HG02763 (cell line): Measurements from ENCODE around the gene ACSS3.
"Not testable (repeated sequence)": the region's sequence is repeated elsewhere in the genome, so short reads cannot be mapped to it uniquely, and the experiment has no call there.

Experiments
- ATAC-seq: cut with Tn5 transposase; IDR thresholded peaks from one replicate; pipeline ENCODE4 v1.9.1; 2021; ENCODE audit warnings: mild to moderate bottlenecking, moderate library complexity; ENCODE audit not compliant: unreplicated experiment

The ACSS3 gene

DNA sequence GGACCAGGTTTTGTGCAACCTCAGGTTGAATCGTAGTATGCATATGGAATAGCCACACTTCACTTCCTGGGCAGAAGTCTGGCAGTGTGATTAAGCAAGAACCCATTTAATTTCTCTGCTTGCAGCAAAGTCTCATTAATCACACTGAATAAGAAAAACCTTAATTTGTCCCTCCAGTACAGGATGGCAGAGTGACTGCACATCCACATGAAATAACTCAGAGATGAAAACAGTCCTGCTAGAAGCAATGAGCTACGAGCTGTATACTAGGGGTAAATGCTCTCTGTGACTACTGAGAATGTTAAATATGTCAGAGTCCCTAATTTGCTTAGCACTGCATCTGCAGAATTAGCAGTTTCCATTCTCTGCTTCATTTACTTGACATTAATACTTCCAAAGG is 88.9 kb downstream of the ACSS3 start:
- no peak for ATAC-seq

DNA sequence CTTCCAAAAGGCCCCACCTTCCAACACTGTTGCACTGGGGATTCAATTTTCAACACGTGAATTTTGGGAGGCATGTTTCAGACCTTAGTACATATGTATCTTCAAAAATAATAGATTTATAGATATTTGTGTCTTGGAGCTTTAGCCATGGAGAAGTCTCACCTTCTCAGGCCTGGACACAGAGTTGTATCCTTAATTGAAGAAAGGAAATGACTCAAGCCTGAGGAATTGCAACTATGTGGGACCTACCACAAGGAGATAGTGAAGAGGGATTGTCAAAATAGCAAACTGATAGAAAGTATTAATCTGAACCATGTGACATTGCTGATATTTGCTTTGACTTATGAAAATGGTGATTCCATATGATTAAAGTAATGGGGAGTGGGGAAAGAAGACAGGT is 89.8 kb downstream of the ACSS3 start:
- ATAC-seq: no peak

DNA sequence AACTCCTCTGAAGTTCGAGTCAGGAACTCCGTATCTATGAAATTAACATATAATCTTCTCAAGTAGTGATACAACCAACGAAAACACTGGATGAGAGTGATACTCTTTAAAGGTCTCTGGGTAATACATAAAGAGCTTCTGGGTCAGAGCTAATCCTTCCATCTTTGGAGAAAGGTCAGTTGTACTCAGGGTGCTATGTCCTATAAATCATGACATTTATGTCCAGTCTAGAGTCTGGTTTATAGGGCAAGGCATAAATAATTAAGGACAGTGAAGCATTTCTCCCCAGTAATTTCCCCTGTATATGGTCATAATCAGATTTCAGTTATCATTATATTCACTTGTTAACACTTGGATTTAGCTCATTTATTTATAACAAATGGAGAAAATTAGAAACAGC is 90.6 kb downstream of the ACSS3 start:
- ATAC-seq: no peak

DNA sequence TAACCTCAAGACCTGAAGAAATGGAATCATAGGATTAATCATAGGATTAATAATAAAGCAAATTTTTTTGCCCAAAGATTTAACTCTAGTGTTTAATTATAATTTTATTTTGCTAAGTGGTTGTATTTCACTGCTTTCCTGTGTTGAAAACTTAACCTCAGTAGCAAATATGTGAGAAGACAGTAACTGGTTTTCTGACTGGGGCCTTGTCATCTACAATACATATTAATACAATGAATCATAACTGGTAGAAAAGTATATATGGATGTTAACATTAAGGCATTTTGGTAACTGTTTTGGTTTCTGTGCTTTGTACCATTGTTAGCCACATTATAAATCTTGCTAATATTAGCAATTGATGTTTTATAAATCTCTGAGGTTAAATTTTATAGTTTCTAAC is 92.2 kb downstream of the ACSS3 start:
- no peak for ATAC-seq

DNA sequence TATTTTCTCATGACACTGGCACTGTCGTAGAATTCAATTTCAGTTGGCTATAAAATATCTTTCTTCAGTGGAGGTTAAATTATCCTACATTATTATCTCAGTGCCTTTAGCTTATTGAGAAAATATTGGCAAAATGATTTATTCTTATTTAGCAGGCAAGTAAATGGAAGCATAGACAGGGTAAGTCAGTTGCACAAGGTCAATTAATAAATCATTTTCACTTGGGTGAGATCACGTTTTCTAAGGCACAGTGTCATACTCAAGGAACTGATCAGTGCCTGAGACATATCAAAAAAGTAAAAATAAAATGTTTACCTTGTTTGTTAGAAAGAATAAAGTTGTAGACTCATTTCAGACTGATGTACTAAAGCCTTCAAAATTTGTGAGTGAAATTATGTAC is 95.0 kb downstream of the ACSS3 start:
- ATAC-seq: no peak

DNA sequence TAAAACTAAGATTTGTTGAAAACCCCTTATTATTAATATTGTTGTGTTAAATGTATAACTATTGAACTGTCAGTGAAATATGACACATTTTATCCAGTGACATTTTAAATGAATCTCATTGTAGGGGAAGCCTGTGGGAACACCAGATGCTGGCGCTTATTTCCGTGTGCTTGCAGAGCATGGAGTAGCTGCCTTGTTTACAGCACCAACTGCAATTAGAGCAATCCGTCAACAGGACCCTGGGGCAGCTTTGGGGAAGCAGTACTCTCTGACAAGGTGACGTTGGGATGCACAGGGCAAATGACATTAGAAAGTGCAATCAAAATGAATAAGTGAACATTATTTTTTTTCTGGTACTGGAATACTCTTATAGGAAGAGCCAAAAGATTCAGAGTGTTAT is 96.8 kb downstream of the ACSS3 start:
- ATAC-seq: no peak

DNA sequence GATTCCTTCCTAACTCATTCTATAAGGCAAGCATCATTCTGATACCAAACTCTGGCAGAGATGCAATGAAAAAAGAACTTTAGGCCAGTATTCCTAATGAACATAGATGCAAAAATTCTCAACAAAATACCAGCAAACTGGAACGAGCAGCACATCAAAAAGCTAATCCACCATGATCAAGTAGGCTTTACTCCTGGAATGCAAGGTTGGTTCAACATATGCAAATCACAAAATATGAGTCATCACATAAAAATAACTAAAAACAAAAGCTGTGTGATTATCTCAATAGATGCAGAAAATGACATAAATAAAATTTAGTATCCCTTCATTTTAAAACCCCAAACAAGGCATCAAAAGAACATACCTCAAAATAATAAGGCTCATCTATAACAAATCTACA is 98.9 kb downstream of the ACSS3 start:
- no peak for ATAC-seq

DNA sequence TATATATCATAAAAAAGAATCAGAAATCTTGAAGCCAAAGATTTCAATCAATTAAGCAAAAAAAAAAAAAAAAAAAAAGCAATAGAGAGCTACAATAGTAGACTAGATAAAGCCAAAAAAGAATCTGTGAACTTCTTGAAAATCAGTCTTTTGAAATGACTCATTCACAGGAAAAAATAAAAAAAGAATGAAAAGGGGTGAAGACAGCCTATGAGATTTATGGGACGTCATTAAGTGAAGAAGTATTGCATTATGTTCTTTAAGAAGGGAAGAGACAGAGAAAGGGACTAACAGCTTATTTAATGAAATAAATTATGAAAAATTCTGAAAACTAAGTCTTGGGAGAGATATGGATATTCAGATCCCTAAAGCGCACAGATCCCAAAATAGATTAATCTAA is 103.8 kb downstream of the ACSS3 start:
- no peak for ATAC-seq

DNA sequence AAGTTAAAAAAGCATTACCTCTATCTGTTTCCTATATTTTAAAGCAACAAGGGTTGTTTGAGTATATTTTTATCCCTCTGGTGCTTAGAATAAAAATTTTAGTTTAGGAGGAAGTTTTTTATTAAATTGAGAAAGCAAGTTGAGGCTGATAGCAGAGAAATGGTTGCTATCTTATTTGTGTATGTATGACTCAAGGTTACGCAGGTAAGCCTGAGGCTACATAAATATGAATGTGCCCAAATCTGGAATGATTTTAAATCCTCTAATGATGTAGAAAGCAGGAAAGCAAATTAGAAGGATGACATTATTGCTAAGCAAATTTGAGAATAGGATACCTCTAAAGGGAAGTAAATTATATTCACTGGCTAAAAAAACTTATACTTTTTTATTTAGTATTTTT is 109.8 kb downstream of the ACSS3 start:
- no peak for ATAC-seq

DNA sequence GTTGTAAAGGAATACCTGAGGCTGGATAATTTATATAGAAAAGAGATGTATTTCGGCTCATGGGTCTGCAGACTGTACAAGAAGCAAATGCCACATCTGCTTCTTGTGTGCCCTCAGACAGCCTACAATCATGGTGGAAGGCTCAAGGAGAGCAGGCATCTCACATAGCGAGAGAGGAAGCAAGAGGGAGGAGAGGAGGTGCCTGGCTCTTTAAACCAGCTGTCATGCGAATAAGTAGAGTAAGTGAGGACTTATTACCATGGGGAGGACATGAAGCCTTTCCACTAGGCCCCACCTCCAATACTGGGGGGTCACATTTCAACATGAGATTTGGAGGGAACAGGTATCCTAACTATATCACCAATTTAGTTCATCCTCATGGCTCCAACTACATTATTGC is 118.7 kb downstream of the ACSS3 start:
- ATAC-seq: no peak

DNA sequence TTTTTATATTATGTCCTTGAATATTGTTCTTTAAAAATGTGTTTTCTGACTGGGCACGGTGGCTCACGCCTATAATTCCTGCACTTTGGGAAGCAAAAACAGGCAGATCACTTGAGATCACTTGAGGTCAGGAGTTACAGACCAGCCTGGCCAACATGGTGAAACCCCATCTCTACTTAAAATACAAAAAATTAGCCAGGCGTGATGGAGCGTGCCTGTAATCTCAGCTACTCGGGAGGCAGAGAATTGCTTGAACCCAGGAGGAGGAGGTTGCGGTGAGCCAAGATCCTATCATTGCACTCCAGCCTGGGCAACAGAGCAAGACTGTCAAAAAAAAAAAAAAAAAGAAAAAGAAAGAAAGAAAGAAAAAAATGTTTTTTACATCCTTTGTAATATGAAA is 122.7 kb downstream of the ACSS3 start:
- ATAC-seq: not testable (repeated sequence)

DNA sequence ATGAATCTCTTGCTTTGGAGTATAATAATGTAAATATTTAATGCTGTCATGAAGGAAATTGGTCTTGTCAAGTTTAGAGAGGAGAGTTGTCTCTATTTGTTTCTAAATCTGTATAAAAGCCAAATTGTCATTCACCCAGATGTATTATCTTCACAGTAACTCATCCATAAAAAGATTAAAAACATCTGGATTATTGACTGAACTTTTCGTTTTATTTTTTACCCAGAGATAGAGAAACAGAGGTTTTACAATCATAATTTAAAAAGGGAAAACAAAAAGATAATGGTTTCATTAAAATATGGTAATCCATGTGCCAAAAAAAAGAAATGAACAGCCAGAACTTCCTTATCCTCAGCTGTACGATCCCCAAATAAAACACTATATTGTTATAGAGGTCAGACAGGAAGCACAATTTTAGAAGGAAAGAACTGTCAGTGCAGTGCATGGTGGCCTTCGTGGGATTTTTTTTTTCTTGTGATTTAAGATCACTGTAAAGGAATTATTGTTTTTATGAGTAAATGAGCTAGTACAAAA is 125.9 kb downstream of the ACSS3 start:
- ATAC-seq: no peak

DNA sequence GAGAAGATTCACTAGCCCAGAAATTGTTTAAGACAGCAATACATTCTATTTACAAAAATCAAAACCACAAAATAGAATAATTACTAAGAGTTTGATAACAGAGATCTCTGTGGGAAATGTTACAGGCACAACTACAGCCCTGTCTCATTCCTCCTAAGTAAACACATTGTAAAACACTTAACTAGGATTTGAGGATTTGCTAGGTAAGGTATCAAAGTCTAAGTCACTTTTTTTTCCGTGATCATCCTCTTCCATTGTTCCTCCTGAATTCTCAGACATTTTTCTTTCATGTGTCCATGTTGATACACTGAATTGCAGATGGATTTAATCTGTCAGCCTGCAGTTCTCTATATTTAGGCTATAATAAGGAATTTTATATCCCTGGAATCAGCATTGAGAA is 127.5 kb downstream of the ACSS3 start:
- ATAC-seq: no peak

DNA sequence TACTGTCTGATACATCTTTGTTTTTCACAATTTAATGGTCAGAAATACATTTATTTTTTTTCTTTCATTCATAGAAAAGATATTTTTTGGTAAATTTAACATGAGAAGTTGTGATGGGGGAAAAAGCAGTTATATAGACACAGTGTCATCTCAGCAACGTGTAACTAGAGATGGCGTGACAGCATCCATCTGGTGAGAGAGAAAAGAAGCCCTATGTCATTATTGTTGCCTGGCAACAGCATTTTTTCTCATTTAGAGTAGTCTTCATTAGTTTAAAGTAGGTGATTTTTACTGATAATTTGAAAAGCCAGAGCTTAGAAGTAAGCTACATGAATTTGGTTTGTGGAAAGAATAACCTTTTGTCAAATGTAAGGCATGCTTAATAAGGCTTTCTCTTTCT is 128.6 kb downstream of the ACSS3 start:
- no peak for ATAC-seq

DNA sequence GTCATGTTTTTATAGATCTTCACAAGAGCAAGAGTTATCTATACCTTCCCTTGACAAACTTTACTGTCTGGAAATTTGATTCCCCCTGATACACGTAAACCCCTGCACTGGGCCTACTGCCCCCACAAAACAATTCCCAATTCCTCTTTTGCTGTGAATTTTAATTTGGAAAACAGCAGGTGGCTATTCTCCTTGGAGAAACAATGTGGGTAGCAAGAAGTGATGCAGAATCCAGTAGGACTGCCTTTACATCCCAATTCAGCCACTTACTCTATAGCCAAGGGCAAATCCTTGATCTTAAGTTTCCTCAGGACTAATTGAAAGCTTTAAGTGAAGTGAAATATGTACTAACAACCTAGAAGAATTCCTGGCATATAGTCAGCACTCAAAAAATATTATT is 129.3 kb downstream of the ACSS3 start:
- no peak for ATAC-seq

DNA sequence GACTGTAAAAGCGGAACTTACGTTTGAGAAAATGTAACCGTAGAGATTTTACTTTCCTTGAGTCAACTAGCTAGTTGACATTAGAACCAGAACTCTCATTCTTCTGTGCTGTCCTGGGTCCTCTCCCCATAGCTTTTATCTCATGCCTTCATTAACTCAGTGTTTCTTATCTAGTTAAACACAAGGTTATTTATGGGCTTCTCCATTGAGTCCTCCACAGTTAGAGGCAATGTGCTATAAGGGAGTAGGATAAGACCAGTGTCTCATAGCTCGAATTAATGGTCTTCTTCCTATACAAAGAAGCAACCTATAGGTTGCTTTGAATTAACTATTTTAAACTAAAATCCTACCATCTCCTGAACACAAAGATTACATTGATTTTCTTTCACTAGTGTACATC is 129.8 kb downstream of the ACSS3 start:
- ATAC-seq: no peak

DNA sequence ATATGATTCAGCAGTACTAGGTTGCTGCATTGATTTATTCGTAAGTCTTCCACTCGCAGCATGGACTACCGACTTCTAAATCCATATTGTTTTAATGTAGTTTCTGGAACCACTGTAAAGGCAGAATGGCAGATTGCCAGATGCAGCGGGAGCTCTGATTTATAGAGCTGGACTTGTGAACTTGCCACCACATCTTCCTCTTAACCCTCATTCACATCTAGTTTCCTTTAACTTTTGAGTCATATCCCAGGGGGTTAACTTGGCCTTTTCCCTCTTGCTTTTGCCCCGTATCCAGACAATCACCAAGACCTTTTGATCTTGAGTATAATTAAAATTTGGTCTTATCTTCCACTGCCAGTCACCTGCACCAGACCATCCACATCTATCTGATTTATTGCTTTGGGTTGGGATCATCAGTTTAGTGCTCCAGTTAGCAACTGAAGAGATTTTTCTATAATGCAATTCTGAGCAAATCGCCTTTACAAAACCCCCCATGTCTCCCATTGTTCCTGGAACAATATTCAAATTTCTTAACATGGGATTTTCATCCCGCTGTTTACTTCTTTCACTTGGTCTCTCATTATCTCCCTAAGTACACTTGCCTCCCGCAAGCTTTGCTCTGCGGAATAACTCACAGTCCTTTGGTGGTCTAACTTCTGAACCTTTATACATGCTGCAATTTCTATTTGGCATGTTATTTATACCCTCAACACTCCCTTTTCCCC is 130.5 kb downstream of the ACSS3 start:
- no peak for ATAC-seq

DNA sequence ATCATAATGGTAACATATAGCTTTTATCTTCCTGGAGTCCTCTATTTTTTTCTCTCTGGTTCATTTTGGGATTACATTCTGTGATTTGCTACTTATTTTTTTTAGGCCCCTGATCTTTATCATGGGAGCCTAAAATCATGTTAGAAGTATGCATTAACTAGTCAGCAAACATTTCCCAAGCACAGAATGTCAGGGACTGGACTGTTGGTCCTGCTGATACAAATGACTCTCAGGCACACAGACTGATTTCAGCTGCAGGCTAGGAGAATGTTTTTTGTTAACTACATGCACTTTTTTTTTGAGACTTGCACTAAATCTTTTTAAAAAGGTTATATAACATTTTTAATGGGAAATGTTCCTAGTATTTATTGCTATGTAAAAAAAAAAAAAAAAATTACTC is 131.1 kb downstream of the ACSS3 start:
- no peak for ATAC-seq

DNA sequence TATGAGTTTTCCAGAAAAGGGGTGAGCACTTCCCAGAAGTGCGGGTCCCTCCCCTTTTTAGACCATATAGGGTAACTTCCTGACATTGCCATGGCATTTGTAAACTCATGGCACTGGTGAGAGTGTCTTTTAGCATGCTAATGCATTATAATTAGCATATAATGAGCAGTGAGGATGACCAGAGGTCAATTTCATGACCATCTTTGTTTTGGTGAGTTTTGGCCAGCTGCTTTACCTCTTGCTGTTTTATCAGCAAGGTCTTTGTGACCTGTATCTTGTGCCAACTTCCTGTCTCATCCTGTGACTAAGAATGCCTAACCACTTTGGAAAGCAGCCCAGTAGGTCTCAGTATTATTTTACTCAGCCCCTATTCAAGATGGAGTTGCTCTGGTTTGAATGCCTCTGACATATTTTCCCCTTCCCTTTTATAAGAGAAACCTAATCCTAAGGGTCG is 131.9 kb downstream of the ACSS3 start:
- not testable (repeated sequence) for ATAC-seq

DNA sequence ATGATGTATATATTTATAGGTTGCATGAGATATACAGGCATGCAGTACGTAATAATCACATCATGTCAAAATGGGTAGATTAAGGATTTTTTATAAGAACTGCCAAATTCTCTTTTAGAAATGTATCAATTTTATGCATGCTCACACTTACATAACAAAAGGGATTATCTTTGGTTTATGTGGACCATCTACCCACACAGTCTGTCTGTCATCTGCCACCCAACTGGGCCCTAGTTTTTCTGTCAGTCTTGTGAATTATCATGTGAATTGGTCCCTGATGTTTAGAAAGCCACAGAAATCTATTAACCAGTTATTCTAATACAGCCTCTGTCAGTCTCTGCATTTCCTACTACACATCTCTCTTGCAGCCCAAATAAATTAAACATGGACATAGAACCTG is 133.4 kb downstream of the ACSS3 start:
- no peak for ATAC-seq

DNA sequence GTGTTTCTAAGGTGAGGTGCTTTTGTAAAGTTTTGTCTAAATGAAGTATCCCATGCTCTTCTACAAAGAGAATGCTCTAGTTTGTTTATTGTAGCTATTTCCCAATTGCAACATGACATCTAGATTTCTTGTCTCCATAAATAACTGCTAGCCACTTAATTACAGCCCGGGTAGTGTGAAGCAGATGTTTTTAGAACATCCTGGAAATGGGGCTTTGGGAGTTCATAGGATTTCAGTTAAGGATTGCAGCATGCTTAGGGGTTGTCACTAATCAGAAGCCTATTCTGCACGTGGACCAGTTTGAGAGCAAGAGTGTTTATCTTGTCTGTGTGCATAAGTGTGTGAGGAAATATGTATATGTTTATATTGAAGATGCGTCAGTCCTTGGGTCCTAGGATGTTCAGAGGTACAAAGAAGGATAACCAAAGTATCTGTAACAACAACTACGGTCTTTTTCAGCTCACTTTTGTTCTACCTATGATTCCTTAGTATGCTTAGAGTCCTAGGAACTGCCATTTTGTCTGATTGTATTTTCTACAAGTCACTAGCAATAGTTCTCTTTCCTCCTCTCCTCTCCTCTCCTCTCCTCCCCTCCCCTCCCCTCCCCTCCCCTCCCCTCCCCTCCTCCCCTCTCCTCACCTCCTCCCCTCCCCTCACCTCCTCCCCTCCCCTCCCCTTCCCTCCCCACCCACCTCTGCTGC is 135.3 kb downstream of the ACSS3 start:
- no peak for ATAC-seq

DNA sequence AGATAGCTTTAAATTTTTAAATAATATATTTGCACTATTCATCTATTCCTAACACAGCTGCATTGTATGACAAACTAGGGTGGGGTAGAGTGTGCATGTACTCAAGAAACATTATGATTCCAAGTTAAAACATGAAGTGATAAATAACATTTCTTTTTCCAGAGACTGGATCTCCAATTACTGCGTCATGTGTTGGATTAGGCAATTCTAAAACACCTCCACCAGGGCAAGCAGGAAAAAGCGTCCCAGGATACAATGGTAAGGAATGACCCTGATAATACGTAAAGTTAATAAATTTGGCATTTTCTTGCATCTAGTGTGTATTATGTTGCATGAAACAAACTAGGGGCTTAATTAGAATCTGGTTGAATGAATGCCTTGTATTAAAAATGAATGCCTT is 138.9 kb downstream of the ACSS3 start:
- ATAC-seq: no peak
